IPS-NIHi7 (cell line): ENCODE data around the gene CAV3.
"Not testable (repeated sequence)": the region's sequence is repeated elsewhere in the genome, so short reads cannot be mapped to it uniquely, and the experiment has no call there.

Source experiments
- DNase-seq: peaks from one replicate; pipeline ENCODE4 v3.0.0; 2012; ENCODE audit warnings: mixed read lengths; ENCODE audit errors: extremely low spot score

CAV3 gene

GRCh38 chr3:8733332-8734094 is at the start of gene CAV3:
Gene CAV3, plus strand, starts transcription at chr3:8733802. Its CDS starts 75 bp downstream, at chr3:8733877.
- DNase-seq, result no peak

GRCh38 chr3:8684992-8685391 is 48.6 kb upstream of the CAV3 start:
- DNase-seq, result not testable (repeated sequence)

- DNase-seq, result not testable (repeated sequence)
These were observed 42.3 kb upstream of the CAV3 start for GRCh38 chr3:8691295-8691694.

DNA sequence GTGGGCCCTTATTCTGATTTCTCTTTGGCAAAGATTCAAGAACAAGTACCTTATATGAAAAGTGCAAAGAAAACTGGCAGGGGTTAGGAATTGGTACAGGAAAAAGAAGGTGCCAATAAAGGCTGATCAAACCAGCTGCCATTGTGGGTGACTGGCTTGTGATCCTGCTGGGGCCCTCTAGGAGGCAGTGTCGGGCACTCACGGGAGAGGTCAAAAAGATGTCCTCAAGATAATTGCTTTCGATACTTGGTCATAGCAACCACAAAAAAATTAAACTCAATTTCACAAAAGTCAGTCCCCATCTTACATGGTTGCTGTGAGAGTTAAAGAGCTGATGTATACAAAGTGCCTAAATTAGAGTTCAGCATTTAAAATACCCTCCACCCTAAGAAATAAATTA is 31.0 kb upstream of the CAV3 start:
- DNase-seq, result peak; percentile 69

DNA sequence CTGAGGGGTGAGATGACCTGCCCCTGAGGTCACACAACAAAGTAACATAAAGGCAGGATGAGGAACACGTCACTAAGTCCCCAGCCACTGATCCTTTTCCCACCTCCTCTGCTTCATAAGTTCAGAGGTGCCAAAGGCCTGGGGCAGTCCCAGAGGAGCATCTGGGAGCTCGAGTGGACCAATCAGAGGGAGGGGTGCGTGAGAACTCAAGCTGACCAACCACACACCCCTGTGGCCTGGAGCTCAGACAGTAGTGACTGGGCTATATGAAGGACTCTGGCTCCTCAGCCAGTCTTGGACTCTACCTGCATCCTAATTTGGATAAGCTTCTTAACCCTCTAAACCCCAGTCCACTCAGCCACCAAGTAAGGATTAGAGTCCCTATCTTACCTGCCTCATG is 28.0 kb upstream of the CAV3 start:
- DNase-seq, result peak; percentile 8

DNA sequence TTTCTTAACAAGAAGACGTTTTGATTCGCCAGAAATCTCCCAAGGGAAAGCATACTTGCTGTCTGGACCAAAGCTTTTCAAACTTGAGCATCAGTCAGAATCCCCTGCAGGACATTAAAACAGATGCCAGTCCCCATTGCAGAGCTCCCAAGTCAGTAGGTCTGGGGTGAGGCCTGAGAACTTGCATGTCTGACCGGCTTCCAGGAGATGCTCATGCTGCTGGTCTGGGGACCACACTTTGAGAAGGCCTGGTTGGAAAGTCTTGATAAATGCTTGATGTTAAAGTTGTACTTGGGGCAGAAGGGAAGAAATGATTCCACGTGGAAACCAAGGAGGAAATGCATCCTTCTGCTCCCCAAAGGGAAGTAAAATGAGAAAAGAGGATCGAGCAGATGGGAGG is 24.3 kb upstream of the CAV3 start:
- DNase-seq, result peak; percentile 1

- DNase-seq, result peak; percentile 5
These were observed 23.6 kb upstream of the CAV3 start for GRCh38 chr3:8709801-8710507.

- DNase-seq, result peak; percentile 2
These were observed 21.3 kb upstream of the CAV3 start for GRCh38 chr3:8712045-8712907.

DNA sequence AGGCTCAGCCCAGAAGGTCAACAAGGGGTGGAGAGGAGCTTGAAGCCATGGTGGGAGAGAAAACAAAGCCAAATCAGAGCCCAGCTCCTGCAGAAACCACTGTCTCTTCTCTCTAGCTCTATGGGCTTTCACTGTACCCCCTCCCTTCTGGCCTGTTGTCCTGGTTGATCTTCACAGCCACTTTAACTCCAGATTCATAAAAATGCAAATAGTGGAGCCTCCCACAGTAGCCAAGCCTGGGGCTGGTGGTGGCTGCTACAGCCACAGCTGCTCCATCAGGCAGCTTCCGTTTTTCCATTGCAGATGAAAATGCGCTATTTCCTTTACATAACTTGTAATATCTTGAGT is 20.7 kb upstream of the CAV3 start:
- peak; percentile 5 for DNase-seq

DNA sequence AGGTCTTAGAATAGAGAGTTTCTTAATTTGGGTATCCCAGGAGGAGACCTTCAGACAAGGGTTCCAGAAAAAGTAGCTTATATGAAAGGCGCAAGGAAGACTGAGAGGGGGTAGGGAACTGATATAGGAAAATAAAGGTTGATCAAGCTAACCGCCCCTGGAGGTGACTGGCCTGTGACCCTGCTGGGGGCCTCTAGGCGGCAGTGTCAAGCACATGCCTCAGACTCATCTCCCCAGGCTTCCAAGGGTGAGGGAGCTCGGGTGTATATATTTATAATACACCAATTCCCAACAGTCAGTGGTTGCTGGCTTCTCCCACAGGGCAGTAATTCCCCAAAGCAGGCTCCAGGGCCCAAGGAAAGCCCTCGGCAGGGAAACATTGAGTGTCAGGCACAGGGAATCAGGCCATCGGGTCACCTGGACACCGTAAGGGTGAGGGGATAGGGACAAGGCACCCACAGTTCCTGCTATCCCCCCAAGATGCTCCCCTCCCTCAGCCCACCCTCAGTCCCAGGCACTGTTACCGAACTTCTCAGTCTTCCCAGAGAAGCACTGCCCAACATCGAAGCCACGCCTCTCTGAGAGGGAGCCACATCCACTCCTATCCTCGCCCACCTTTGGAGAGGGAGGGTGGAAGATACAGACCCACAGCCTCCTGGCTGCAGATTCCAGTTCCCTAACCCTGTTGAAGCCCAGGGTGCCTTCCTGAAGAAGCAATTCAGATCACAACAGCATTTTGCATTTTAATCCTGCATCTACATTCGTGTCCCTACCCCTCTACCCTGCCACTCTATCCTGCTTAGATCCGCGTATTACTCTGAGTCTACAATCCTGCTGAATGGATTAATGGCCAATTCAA is 19.5 kb upstream of the CAV3 start:
- peak; percentile 79 for DNase-seq

DNA sequence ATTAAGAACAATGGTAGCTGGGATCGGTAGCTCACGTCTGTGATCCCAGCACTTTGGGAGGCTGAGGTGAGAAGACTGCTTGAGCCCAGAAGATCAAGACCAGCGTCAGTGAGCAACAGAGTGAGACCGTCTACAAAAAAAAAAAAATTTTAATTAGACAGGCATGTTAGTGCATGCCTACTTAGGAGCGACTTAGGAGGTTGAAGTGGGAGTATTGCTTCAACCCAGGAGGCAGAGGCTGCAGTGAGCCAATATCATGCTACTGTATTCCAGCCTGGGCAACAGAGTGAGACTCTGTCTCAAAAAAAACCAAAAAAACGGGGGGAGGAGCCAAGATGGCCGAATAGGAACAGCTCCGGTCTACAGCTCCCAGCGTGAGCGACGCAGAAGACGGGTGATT is 17.8 kb upstream of the CAV3 start:
- DNase-seq, result not testable (repeated sequence)

DNA sequence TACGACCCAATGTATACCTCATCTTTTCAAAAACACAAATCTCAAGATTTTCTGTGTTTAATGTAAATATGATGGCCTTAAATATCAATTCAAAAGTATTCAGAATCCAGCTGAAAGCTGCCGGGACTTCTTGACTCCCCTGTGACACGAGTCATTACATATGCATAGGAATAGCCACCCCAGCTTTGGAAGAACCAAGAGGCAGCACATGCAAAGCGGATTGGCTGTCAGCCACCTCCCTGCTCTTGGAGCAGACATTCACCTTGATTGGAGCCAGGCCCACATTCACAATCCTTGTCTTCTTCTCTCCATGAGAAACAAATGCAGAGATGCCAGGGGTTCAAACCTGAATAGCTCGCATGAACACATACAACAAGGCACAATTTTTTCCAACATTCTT is 10.8 kb upstream of the CAV3 start:
- no peak for DNase-seq

- DNase-seq, result peak; percentile 42
These were observed 10.0 kb upstream of the CAV3 start for GRCh38 chr3:8723612-8724011.

- DNase-seq, result no peak
These were observed 9.4 kb upstream of the CAV3 start for GRCh38 chr3:8724108-8724752.

GRCh38 chr3:8727605-8728512 is 5.7 kb upstream of the CAV3 start:
- no peak for DNase-seq

DNA sequence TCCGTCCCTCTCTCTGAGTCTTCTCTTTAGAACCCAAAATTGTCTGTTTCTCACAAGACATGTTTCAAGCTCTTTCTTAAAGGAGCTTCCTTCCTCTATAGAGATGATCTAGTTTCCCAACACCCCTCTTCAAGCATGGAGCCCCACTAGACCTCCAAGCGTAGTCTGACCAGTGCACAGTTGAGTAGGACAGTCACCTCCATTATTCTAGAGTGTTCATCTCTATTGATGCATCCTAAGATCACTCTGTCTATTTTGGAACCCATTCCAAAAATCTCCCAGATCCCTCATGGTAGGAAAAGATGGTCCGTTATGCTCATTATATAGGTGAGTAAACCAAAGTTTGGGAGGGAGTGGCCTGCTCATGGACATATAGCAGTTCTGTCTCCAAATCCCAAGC is 4.1 kb upstream of the CAV3 start:
- no peak for DNase-seq

DNA sequence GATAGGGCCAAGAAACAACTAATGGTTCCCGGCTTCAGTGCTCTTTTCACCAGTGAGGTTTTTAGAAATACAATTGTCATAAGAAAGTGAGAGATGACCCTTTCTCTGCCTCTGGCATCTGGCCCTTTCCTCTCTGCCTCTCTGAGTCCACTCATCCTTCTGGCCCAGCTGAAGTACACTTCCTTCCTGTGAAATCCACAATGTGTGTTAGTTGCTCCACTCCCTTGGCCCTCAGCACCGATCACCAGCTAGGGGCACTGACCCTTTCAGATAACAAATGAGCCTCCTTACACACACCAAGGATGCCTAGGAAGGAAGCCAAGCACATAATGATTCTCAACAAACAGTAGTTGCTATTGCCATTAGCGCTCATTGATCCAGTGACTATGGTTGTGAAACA is 2.9 kb upstream of the CAV3 start:
- DNase-seq, result no peak

- DNase-seq, result peak; percentile 34
These were observed 1.2 kb upstream of the CAV3 start for GRCh38 chr3:8732413-8732812.

- no peak for DNase-seq
These were observed 706 bp downstream of the CAV3 start for GRCh38 chr3:8734137-8734878.
